Effector CD4-positive, alpha-beta T cell (primary cell): Measurements from ENCODE around the gene IDS.
"Not testable (repeated sequence)": the region's sequence is repeated elsewhere in the genome, so short reads cannot be mapped to it uniquely, and the experiment has no call there.

Source experiments
- DNase-seq: peaks from one replicate; pipeline ENCODE4 v3.0.0-alpha.2; 2020
- total RNA-seq: gene quantifications from one replicate; lab custom pipeline; 2026; lab: John Stamatoyannopoulos, UW

IDS gene
- 124 reads per million, percentile 86 among the genes with 10 or more reads in this experiment for total RNA-seq

DNA sequence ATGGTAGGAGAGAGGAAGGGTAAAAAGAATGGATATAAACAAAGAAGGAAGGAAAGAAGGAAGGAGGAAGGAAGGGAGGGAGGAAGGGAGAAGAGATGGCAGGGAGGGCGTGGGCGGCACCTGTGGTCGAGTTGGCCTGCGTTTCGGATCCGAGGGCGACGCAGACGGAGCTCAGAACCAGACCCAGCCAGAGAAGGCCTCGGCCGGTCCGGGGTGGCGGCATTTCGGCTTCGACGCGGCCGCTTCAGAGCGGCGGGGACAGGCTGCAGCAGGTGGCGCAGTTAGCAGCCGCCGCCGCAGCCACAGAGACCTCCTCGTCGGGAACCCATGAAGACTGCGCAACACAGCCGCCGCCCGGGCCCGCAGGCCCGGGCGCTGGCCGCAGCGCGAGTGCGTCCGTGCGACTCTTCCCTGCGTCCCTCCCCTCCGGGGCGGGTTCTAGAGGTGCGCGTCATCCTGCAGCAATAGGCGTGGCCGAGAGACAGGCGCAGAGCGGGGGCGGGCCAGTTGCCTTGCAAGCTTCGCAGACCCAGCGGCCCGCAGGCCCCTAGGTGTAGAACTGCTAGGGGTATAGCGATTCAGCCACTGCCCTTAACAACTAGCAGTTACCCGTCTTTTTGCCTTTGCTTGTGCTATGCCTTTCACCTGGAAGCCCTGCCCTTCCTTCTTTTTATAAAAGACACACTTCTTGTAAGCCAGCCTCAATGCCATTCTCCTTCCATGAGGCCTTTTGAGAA lies at the start of gene IDS:
Gene IDS (minus strand): TSS at position 392 of the 737 bp plus-strand sequence. CDS start 169 bp downstream, at position 223.
- peak; percentile 82 for DNase-seq

DNA sequence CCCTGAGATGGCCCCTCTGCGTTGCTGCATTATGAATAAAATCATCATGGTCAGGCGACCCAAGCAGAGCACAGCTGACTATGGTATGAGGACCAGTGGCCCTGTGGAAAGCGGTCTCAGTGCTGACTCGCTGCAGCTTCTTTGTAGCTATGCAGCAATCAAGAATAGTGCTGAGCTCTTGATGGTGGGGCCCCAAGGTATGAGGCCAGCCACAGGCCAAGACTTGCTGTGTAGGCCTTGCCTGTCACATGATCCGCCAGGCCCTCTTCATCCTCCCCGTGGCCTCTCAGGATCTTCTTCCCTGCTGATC lies 46.8 kb upstream of the IDS start:
- DNase-seq = not testable (repeated sequence)

DNA sequence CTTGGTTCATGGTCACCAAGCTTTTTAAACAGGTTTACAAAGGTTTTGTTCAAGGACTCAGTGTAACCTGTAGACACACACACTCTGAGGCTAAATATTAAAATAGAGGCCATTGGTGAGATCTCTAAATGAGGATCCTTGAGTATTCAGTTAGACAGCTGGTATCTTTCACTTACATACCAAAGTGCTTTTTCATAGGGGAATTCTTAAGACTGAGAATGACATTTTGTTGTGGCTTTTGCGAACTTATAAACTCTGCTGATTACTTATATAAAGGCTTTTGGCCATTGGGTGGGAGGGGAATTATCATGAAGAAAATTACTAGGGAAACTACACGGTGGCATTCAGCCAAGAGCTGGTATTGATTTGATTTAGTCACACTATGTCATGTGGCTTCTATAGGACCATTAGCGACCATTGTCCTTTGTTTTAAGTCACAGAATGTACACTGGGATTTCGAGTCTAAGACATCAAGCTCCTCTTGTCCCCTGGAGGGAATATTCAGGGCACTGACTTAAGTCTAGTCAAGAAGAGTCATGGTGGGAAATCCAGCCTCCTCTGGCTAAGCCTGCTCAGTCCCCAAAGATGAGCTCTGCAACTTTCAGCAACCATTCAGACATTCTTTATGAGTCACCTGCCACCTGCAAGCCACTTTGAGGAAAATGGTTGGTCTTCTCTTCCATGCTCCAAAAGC lies 46.3 kb upstream of the IDS start:
- not testable (repeated sequence) for DNase-seq

DNA sequence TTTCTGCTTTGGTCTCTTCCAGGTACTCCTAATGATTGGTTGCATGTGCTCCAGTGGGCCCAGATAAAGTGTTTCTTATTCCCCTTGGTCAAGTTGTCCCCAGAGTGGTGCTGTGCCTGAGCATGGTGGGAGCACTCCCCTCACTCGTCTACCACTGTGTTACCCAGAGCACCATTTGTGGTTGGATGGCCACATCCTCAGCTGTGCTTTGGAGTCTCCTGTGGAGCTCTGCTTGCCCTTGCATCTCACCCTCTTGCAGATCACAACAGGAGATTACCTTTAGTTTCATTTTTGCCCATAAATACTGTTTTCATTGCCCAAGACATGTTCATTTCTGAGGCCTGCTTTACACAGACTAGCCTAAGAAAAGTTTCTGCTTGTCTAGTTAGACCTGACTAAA lies 45.3 kb upstream of the IDS start:
- not testable (repeated sequence) for DNase-seq

DNA sequence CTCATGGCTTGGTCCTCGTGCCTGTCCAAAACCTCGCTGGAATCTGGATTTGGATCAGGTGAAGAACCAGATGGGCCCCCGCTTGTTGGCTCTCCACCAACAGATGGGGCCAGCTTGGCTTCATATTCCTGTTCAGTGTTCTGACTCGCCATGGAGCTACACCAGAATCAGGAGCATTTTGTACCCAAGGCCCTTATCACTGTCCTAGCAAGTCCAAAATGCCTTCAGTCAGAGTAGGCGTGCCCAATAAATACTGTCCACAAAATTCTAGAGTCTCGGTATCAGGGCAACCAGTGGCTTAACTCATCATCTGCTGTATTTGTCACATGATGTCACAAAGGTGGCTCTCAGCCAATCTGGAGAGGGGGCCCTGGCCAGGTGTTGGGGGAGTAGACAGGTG lies 44.6 kb upstream of the IDS start, which contains the start of gene HSFX3:
Gene HSFX3 (minus strand): TSS at position 224 of the 400 bp plus-strand sequence. CDS start 72 bp downstream, at position 152.
- DNase-seq = not testable (repeated sequence)

DNA sequence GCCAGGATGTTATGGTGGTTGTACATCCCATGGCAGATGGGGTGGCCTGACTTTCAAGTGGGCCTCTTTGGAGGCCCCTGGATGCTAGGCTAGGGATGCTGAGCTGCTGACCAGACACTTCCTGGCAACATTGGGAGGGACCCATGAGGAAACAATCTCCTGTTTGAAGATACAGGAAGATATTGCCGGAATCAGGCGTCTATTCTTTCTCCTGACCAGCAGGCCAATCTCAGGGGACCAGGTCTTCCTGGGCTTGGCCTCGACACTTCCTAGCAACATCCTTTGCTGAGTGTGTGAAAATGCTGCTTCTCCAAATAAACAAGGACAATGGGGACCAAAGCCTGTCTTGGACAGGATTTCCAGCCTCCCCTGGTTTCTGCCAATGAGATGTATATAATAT lies 42.7 kb upstream of the IDS start:
- DNase-seq = not testable (repeated sequence)

DNA sequence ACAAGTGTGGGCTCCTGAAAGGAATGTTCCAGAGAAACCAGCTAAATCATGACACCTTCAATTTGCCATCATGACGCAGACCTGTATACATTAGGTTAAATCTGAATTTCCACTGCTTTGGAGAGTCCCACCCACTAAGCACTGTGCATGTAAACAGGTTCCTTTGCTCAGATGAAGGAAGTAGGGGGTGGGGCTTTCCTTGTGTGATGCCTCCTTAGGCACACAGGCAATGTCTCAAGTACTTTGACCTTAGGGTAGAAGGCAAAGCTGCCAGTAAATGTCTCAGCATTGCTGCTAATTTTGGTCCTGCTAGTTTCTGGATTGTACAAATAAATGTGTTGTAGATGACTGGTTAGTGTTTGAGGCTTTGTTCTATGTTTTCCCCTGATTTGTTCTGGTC lies 41.9 kb upstream of the IDS start:
- DNase-seq = not testable (repeated sequence)

DNA sequence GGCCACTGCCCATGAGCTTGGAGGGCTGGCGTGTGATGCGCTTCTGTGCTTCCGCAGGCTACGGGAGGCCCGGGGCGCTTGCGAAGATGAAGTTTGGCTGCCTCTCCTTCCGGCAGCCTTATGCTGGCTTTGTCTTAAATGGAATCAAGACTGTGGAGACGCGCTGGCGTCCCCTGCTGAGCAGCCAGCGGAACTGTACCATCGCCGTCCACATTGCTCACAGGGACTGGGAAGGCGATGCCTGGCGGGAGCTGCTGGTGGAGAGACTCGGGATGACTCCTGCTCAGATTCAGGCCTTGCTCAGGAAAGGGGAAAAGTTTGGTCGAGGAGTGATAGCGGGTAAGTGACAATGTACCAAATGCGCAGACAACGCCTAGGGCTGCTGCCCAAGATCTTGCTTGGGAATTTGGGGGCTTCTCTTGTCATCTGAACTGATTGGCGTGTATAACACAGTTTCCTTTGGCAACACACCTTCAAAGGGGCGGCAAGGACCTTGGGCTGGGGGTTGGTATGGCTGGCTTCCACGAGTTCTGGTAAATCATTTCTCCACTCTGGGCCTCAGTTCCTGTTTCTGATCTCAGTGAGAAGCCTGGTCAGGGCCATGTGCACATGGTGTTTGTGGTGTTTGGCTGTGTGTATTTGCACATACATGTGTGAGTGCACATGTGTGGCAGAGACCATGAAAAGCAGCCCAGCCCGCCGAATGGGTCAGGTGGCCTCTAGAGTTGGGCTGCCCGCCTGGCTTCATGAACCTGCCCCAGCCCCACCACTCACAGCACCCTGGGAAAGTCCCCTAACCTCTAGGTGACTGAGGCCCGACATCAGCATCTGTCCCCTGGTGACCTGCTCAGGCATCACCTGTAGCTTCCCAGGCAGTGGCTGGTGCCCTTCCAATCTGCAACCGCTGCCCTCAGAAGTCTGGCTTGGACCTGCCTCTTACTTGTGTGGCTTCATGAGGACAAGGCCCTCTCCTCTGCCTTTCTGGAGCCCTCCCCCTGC lies 40.7 kb upstream of the IDS start:
- not testable (repeated sequence) for DNase-seq

DNA sequence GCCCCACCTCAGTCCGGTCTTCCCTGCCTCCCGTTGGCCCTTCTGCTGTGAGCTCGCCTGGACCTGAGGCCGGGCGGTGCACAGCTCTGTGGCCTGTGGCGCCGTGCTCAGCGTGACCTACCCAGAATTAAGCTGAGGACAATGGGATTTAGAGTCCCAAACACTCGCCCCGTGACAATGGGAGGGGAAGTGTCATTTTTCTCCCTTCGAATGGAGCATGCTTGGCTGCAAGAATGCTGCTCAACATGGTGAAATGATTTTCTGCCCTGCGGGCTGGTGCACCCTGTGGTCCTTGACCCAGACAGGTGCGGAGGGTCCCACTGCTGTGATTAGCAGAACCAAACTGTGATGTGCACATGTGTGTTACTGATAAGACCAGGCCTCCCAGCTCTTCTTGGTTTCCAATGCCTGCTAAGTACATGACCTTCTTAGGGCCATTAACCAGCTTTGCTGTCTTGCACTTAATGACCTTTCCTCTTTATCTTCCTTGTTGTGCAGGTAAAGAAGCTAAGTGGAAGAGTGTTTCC lies 36.5 kb upstream of the IDS start:
- DNase-seq = no peak

GRCh38 chrX:149540621-149541520 lies 35.8 kb upstream of the IDS start, which contains the start of gene EOLA1:
Gene EOLA1 (plus strand): TSS chrX:149541012. CDS start chrX:149545631, 4,619 bp downstream.
- DNase-seq = peak; percentile 83

- peak; percentile 83 for DNase-seq
Measured at GRCh38 chrX:149540131-149540620, 35.1 kb upstream of the IDS start.

- DNase-seq = peak; percentile 78
Measured at GRCh38 chrX:149539283-149540130, 34.4 kb upstream of the IDS start.

GRCh38 chrX:149537474-149537873 lies 32.4 kb upstream of the IDS start:
- not testable (repeated sequence) for DNase-seq

DNA sequence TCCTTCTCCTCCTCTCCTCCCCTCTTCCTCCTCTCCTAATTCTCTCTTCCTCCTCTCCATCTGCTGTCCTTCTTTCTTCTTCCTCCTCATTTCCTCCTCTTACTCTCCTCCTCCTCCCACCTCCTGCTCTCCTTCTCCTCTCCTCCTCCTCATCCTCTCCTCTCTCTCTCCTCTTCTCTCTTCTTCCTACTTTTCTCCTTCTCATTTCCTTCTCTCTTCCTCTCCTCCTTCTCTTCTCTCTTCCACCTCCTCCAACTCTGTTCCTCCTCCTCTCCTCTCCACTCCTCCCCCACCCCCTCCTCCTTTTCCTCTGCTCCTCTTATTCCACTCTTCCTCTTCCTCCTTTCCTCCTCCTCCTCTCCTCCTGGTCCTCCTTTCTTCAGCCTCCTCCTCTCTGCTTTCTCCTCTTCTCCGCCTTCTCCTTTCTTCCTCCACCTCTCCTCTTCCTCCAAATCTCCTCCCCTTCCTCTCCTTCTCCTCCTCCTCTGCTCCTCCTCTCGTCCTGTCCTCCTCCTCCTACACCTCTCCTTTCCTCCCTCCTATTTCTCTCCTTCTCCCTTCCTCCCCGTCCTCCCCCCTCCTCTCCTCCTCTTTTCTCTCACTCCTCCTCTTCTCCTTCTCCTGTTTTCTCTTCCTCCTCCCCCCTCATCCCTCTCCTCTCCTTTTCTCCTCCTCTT lies 30.0 kb upstream of the IDS start:
- DNase-seq = not testable (repeated sequence)

- DNase-seq = not testable (repeated sequence)
Measured at GRCh38 chrX:149533999-149534398, 28.9 kb upstream of the IDS start.

GRCh38 chrX:149532868-149533267 lies 27.8 kb upstream of the IDS start:
- not testable (repeated sequence) for DNase-seq

DNA sequence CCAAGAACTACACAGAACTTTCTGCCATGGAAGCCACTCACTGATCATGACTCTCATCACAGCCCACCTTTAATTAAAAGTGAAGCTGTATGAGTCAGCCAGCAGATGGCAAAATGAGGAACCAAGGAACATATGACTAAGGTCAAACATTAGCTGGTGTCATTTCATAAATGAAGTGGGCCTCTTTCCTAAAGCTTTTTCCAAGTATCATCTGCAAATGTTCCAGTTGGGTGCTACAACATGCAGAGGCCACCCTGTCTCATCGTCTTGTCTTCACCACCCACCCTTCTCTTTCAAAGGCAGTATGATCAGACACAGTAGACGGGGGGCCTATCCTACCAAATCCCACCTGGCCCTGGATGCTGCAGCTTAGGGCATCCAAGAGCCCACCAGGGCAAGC lies 26.5 kb upstream of the IDS start:
- no peak for DNase-seq

DNA sequence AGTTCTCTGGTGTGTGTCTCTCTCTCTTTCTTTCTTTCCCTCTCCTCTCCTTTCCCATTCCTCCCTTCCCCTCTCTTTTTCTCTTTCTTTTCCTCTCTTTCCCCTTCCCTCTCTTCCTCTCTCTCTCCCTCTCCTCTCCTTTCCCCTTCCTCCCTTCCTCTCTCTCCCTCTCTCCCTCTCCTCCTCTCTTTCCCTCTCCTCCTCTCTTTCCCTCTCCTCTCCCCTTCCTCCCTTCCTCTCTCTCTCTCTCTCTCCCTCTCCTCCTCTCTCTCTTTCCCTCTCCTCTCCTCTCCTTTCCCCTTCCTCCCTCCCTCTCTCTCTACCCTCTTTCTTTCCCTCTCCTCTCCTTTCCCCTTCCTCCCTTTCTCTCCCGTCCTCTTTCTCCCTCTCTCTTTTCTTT lies 23.3 kb upstream of the IDS start:
- no peak for DNase-seq

GRCh38 chrX:149527705-149528104 lies 22.6 kb upstream of the IDS start:
- DNase-seq = no peak
